Naive thymus-derived CD4-positive, alpha-beta T cell (primary cell): ENCODE results near the gene ENKD1. TPM values are rescaled to one million over a fixed set of nuclear protein-coding genes. Genes with fewer than 3 reads are reported as not detected.

Experiments
- ATAC-seq: fragments of 150-1000 bp; cut with Tn5 transposase; 2 replicates; pipeline ENCODE4 v1.10.0; 2021; ENCODE audit warnings: mild to moderate bottlenecking, moderate library complexity
- CTCF ChIA-PET: fragments of 350-600 bp; sonication (Branson Sonifier 250); formaldehyde crosslinking; loops from one replicate; lab custom pipeline; 2021; ENCODE audit warnings: antibody characterized with exemption; lab: Charles Lee
- POLR2A ChIA-PET: fragments of 350-600 bp; sonication (Branson Sonifier 250); formaldehyde crosslinking; loops from one replicate; lab custom pipeline; 2021; ENCODE audit warnings: antibody characterized with exemption, inconsistent platforms; lab: Charles Lee
- DNase-seq, 9 donors: peaks; one replicate each; pipeline versions ENCODE4 v3.0.0 to v3.0.0-alpha.2; 2020 to 2022; ENCODE audit warnings: mixed read lengths in 1 of 9
- H3K27ac ChIP-seq: one replicate; pipeline ENCODE4 v1.7.0; 2013; ENCODE audit warnings: mild to moderate bottlenecking, low read depth, low read length, moderate library complexity
- H3K27me3 ChIP-seq, 2 donors: one replicate each; pipeline ENCODE4 v1.7.0; 2013; ENCODE audit warnings: low read length in 2 of 2, mild to moderate bottlenecking in 2 of 2, moderate library complexity in 2 of 2; ENCODE audit not compliant: control insufficient read depth in 2 of 2, insufficient read depth in 2 of 2
- H3K36me3 ChIP-seq, 3 experiments: 1 replicate in 2 of 3; 2 replicates in 1 of 3; pipeline ENCODE4 v1.7.0; 2013; ENCODE audit warnings: low read length in 3 of 3, mild to moderate bottlenecking in 3 of 3, moderate library complexity in 1 of 3; ENCODE audit not compliant: insufficient read depth in 3 of 3, control insufficient read depth in 2 of 3
- H3K4me1 ChIP-seq, 2 donors: one replicate each; pipeline ENCODE4 v1.7.0; 2013; ENCODE audit warnings: low read length in 2 of 2, mild to moderate bottlenecking in 2 of 2, moderate library complexity in 1 of 2; ENCODE audit not compliant: control insufficient read depth in 2 of 2, insufficient read depth in 2 of 2
- H3K4me3 ChIP-seq: 2 replicates; pipeline ENCODE4 v1.7.0; 2013; ENCODE audit warnings: mild to moderate bottlenecking, low read length
- H3K9me3 ChIP-seq, 3 experiments: 1 replicate in 2 of 3; 2 replicates in 1 of 3; pipeline ENCODE4 v1.7.0; 2013; ENCODE audit warnings: low read length in 3 of 3; ENCODE audit not compliant: control insufficient read depth in 2 of 3
- H3K27ac Mint-ChIP-seq, 9 donors: one replicate each; pipeline ENCODE4 v1.8.0; 2020 to 2022; ENCODE audit warnings: mixed read lengths in 9 of 9, mild to moderate bottlenecking in 8 of 9, moderate library complexity in 5 of 9, inconsistent platforms in 2 of 9
- H3K27me3 Mint-ChIP-seq, 5 donors: one replicate each; pipeline ENCODE4 v1.8.0; 2021 to 2022; ENCODE audit warnings: mixed read lengths in 5 of 5, mild to moderate bottlenecking in 1 of 5
- H3K36me3 Mint-ChIP-seq, 5 donors: one replicate each; pipeline ENCODE4 v1.8.0; 2020 to 2022; ENCODE audit warnings: mixed read lengths in 5 of 5, mild to moderate bottlenecking in 3 of 5, inconsistent platforms in 1 of 5
- H3K4me1 Mint-ChIP-seq, 7 donors: one replicate each; pipeline ENCODE4 v1.8.0; 2020 to 2022; ENCODE audit warnings: mixed read lengths in 7 of 7, mild to moderate bottlenecking in 3 of 7, inconsistent platforms in 1 of 7
- H3K4me3 Mint-ChIP-seq, 10 donors: one replicate each; pipeline ENCODE4 v1.8.0; 2020 to 2022; ENCODE audit warnings: mild to moderate bottlenecking in 10 of 10, mixed read lengths in 10 of 10, moderate library complexity in 6 of 10, inconsistent platforms in 2 of 10
- H3K9me3 Mint-ChIP-seq, 11 donors: one replicate each; pipeline ENCODE4 v1.8.0; 2020 to 2022; ENCODE audit warnings: mixed read lengths in 11 of 11, mild to moderate bottlenecking in 4 of 11, inconsistent platforms in 1 of 11, moderate library complexity in 1 of 11
- intact Hi-C, 2 donors: fragments of 100-400 bp; cut with micrococcal nuclease; formaldehyde crosslinking; loops; one replicate each; pipeline ENCODE4 v1.15.1; 2023
- polyA plus RNA-seq, 2 donors: library from polyadenylated mRNA; unstranded; fragments of 300-500 nt; fragmentation: Illumina TruSeq; gene quantifications; one replicate each; pipeline ENCODE4 v1.2.3, GENCODE V29; 2021
- total RNA-seq, 6 experiments: library from RNA in 5 of 6; stranded (reverse) in 5 of 6; gene quantifications; 1 replicate in 5 of 6; 2 replicates in 1 of 6; pipeline ENCODE4 v1.2.3 and lab custom pipeline; 2021 to 2026

Gene ENKD1
- total and polyA plus RNA-seq, 7 experiments from 2014 or later, result 1.1 to 8.3 (median 5.8) TPM

DNA sequence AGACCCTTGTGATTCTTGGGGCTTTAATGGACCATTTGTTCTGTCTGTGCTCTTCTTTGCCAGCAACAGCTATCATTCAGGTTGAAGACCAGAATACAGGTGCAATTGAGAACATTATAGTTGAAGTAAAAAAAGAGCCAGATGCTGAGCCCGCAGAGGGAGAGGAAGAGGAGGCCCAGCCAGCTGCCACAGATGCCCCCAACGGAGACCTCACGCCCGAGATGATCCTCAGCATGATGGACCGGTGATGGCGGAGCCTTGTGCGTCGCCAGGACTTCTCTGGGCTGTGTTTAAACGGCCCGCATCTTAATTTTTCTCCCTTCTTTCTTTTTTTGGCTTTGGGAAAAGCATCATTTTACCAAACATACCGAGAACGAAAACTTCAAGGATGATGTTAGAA is 28.9 kb downstream of the ENKD1 start:
- CTCF ChIA-PET, result no interaction called here
- ATAC-seq, result no peak
- Mint-ChIP-seq H3K9me3 (no peaks in the 10 kb centered on the region), H3K36me3 (peaks cover 6 to 17% (median 9%) of the 10 kb centered on the region in 5 donors), H3K27me3 (no peaks in the 10 kb centered on the region), H3K4me3 (no peak overlapping the region), H3K4me1 (no peaks in the 10 kb centered on the region), H3K27ac (no peak overlapping the region)
- H3K27ac ChIP-seq, result no peak overlapping the region
- no peak for DNase-seq
- no peaks in the 10 kb centered on the region for H3K27me3 ChIP-seq
- no peak overlapping the region for H3K4me3 ChIP-seq
- no peaks in the 10 kb centered on the region for H3K4me1 ChIP-seq
- POLR2A ChIA-PET, result interaction anchor here (0.9 kb wide), 1 partner anchor 22 kb away, joined by 3 read pairs; the partner anchor contains the start of gene ACD
- peaks cover 12 to 53% (median 25%) of the 10 kb centered on the region in 3 experiments for H3K36me3 ChIP-seq
- intact Hi-C loops, result no loop called here
- no peaks in the 10 kb centered on the region for H3K9me3 ChIP-seq

DNA sequence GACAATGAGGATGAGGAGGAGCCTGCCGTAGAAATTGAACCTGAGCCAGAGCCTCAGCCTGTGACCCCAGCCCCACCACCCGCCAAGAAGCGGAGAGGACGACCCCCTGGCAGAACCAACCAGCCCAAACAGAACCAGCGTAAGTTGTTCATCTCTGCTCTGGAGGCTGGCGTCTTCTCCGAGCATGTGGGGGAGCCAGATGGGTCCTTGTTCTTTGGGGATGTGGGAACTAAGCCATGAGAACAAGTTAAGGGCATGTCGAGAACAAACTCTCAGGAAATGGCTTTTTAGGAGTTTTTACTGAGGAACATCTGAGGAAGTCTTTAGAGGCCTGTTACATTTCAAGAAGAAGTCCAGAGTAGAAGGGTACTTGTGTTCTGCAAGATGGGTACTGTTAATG is 29.8 kb downstream of the ENKD1 start:
- no peak overlapping the region for H3K27ac Mint-ChIP-seq

DNA sequence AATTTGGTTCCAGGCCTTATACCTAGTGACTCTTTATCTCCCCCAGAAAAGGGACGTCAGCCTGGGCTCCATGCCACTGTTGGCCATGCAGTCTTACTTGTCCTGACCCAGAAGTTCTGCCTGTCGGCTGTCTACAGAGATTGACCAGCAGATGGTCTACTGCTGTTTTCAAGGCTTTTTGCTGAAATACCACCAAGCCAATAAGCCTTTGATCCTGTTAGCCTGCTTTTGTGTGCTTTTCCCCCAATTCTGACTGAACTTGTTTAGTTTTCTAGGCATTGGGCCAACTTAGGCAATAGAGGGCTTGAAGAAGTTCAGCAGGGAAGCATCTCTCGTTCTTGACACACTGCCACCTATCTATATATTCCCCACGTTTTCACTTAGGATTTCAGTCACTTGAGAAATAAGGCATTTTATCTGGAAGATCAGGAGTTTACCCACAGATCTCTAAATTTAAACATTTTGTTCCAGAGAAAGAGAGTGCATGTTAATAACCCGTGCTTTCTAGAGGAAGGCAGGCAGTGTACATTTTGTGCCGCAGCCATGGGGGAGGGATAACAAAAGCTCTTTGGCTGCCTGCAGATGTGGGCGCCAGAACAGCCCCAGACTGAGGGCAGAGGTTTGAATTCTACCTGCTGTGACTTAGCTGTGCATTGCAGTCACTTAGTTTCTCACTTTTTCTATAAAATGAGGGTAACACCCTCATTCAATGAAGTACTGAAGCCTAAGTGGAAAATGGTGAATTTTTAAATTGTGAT is 34.0 kb downstream of the ENKD1 start:
- intact Hi-C loops, result no loop called here
- Mint-ChIP-seq H3K36me3 (peaks cover 8 to 40% (median 22%) of the 10 kb centered on the region in 5 donors), H3K9me3 (no peaks in the 10 kb centered on the region), H3K27me3 (no peaks in the 10 kb centered on the region), H3K4me3 (no peak overlapping the region), H3K27ac (peak overlapping the region in 6 of 9 donors; percentile 4 to 81 (median 54)), H3K4me1 (no peaks in the 10 kb centered on the region)
- Histone ChIP-seq H3K27me3 (no peaks in the 10 kb centered on the region), H3K4me1 (no peaks in the 10 kb centered on the region), H3K27ac (no peak overlapping the region), H3K9me3 (no peaks in the 10 kb centered on the region), H3K36me3 (peaks cover 7 to 75% (median 30%) of the 10 kb centered on the region in 3 experiments), H3K4me3 (no peak overlapping the region)
- ChIA-PET POLR2A (interaction anchor here (1.4 kb wide), 1 partner anchor 11 kb away, joined by 4 read pairs; no protein-coding TSS in a partner anchor), CTCF (no interaction called here)
- ATAC-seq, result no peak
- DNase-seq, result no peak

More for the DNA sequence above, 29.8 kb downstream of the ENKD1 start:
- H3K27ac ChIP-seq, result no peak overlapping the region
- Mint-ChIP-seq H3K4me3 (no peak overlapping the region), H3K9me3 (no peaks in the 10 kb centered on the region), H3K4me1 (no peaks in the 10 kb centered on the region), H3K27me3 (no peaks in the 10 kb centered on the region), H3K36me3 (peaks cover 9 to 23% (median 13%) of the 10 kb centered on the region in 5 donors)
- POLR2A ChIA-PET, result no interaction called here
- ATAC-seq (no peak), DNase-seq (no peak)
- intact Hi-C loops, result no loop called here
- CTCF ChIA-PET, result interaction anchor here (1.9 kb wide), 1 partner anchor 9 kb away, joined by 4 read pairs; the partner anchor contains the start of gene CARMIL2
- peaks cover 19 to 63% (median 29%) of the 10 kb centered on the region in 3 experiments for H3K36me3 ChIP-seq
- H3K4me3 ChIP-seq, result no peak overlapping the region
- no peaks in the 10 kb centered on the region for H3K27me3 ChIP-seq
- no peaks in the 10 kb centered on the region for H3K4me1 ChIP-seq
- no peaks in the 10 kb centered on the region for H3K9me3 ChIP-seq

DNA sequence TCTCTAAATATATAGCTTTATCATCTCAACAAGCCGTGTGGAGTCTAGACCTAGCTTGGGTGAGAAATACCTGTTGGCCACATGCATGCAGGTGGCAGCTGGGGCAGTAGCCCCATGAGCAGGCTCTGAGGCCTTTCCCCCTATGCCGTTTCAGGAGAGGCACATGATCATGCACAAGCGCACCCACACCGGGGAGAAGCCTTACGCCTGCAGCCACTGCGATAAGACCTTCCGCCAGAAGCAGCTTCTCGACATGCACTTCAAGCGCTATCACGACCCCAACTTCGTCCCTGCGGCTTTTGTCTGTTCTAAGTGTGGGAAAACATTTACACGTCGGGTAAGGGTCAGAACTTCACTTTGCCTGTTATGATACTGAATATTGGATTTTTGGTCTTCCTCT is 38.3 kb downstream of the ENKD1 start:
- Histone ChIP-seq H3K27me3 (no peaks in the 10 kb centered on the region), H3K4me3 (no peak overlapping the region), H3K9me3 (no peaks in the 10 kb centered on the region), H3K27ac (no peak overlapping the region), H3K36me3 (peaks cover 14 to 82% (median 39%) of the 10 kb centered on the region in 3 experiments), H3K4me1 (no peaks in the 10 kb centered on the region)
- intact Hi-C loops, result no loop called here
- Mint-ChIP-seq H3K4me1 (no peaks in the 10 kb centered on the region), H3K27ac (peak overlapping the region in 2 of 9 donors; percentile 9 to 18), H3K36me3 (peaks cover 8 to 41% (median 25%) of the 10 kb centered on the region in 5 donors), H3K27me3 (no peaks in the 10 kb centered on the region), H3K4me3 (no peak overlapping the region), H3K9me3 (no peaks in the 10 kb centered on the region)
- POLR2A ChIA-PET, result interaction anchor here (0.9 to 1.0 kb wide), 2 partner anchors 59 to 81 kb away, joined by 3 read pairs; no protein-coding TSS in a partner anchor
- DNase-seq (no peak), ATAC-seq (no peak)
- CTCF ChIA-PET, result interaction anchor here (1.0 kb wide), 1 partner anchor 81 kb away, joined by 3 read pairs; no protein-coding TSS in a partner anchor

DNA sequence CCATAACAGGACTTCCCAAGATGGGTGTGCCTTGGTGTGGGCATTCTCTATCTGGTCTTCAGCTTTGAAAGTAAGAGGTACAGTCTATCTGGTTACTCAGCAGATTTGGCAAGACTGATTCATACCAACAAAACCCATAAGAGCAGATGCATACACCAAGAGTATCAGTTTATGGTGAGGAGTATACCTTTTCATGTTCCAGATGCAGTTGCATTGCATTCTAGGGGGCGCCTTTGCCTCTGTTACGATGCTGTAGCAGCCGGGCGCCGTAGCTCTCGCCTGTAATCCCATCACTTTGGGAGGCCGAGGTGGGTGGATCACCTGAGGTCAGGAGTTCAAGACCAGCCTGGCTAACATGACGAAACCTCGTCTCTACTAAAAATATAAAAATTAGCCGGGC is 52.7 kb downstream of the ENKD1 start:
- Mint-ChIP-seq H3K27me3 (no peaks in the 10 kb centered on the region), H3K9me3 (no peaks in the 10 kb centered on the region), H3K36me3 (peaks cover 11 to 34% (median 18%) of the 10 kb centered on the region in 5 donors), H3K4me3 (no peak overlapping the region), H3K27ac (no peak overlapping the region), H3K4me1 (peaks cover 0 to 4% (median 0%) of the 10 kb centered on the region in 7 donors)
- Histone ChIP-seq H3K4me1 (no peaks in the 10 kb centered on the region), H3K27me3 (no peaks in the 10 kb centered on the region), H3K9me3 (no peaks in the 10 kb centered on the region), H3K4me3 (no peak overlapping the region), H3K27ac (no peak overlapping the region), H3K36me3 (peaks cover 23 to 73% (median 28%) of the 10 kb centered on the region in 3 experiments)
- intact Hi-C loops, result no loop called here
- POLR2A ChIA-PET, result interaction anchor here (0.8 to 1.5 kb wide), 3 partner anchors 37 to 66 kb away, joined by 3 read pairs; no protein-coding TSS in a partner anchor
- no peak for DNase-seq
- CTCF ChIA-PET, result interaction anchor here (0.7 to 4.6 kb wide), 2 partner anchors 66 to 97 kb away, joined by 3 to 14 read pairs; no protein-coding TSS in a partner anchor
- ATAC-seq, result no peak
